Cardiac muscle cell (in vitro differentiated cells and primary cell): ENCODE results near the gene MTFR1L. TPM values are rescaled to one million over a fixed set of nuclear protein-coding genes. Genes with fewer than 3 reads are reported as not detected.

Experiments
- DNase-seq, 2 donors: peaks; one replicate each; pipeline versions ENCODE4 v3.0.0 to v3.0.0-alpha.2; 2010 to 2017; ENCODE audit warnings: low read depth in 1 of 2, low spot score in 1 of 2
- H3K27ac ChIP-seq: fragments of 200-600 bp; sonication (generic); 2 replicates; pipeline ENCODE4 v1.5.1; 2016
- H3K27me3 ChIP-seq: fragments of 200-600 bp; sonication (generic); 2 replicates; pipeline ENCODE4 v1.6.0; 2016; ENCODE audit warnings: control low read depth
- H3K36me3 ChIP-seq: fragments of 200-600 bp; sonication (generic); 2 replicates; pipeline ENCODE4 v1.5.1; 2016; ENCODE audit warnings: control low read depth
- H3K4me1 ChIP-seq: fragments of 200-600 bp; sonication (generic); 2 replicates; pipeline ENCODE4 v1.8.1; 2017; ENCODE audit warnings: low read depth, mild to moderate bottlenecking, mixed run types
- H3K4me3 ChIP-seq: fragments of 200-600 bp; sonication (generic); 2 replicates; pipeline ENCODE4 v1.5.1; 2016; ENCODE audit warnings: mild to moderate bottlenecking
- H3K9me3 ChIP-seq: fragments of 200-600 bp; sonication (generic); 2 replicates; pipeline ENCODE4 v1.5.1; 2017; ENCODE audit warnings: low read depth, mild to moderate bottlenecking, control low read depth
- polyA plus RNA-seq: library from polyadenylated mRNA; unstranded; fragments of >200 nt; fragmentation: Nextera tagmentation; extraction: Ambion mirVana; gene quantifications from 2 replicates; pipeline ENCODE4 v1.2.1, GENCODE V29; 2016
- total RNA-seq: library from RNA; depleted of rRNA; stranded (reverse); fragments of >200 nt; gene quantifications from 2 replicates; pipeline ENCODE4 v1.2.3, GENCODE V29; 2016
- TF ChIP-seq, protein P1 (sequence below): IDR thresholded peaks from 2 replicates; pipeline ENCODE4 v1.5.1; 2012; ENCODE audit warnings: low read depth, mild to moderate bottlenecking, low read length

The MTFR1L gene
- total RNA-seq (158 and 197 TPM in 2 replicates), polyA plus RNA-seq (251 and 266 TPM in 2 replicates)

DNA sequence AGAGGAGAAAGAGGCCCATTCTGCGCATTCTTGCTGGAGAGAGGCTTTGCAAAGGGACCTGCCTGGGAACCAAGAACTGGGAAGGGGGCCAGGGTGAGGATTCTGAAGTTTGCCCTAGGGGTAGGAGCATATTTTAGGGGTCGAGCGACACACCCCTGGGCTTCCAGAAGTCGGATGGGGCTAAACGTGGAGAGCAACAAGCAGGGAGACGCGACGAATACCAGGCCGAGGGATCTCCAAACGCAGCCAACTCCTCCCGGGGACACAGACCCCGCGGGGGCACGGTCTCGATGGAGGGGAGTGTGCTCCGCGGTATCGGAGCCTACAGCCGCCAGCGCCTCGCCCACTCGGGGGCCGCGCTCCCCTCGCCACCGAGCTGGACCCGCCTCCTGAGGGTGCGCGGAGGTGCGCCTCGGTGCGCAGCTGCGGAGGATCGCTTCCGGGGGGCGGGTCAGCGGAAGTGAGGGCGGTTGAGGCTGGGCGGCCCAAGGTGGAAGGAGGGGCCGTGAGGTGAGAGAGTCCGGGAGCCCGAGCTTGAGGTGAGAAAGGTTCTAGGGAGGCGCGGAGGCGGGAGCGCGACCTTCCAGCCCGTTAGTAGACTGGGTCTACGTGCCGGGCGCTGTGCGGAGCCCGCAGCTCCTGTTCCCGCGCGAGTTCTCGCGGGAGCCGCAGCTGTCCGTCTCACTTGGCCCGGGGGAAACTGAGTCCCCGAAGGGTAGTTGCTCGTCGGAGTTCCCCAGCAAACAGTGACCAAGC, at the start of gene MTFR1L:
Gene MTFR1L (plus strand): TSS at position 464 of the 756 bp plus-strand sequence. CDS start 3,151 bp downstream, outside the sequence.
- Histone ChIP-seq H3K4me3 (peak within 1 kb of the TSS; percentile 76), H3K4me1 (peaks cover 37% of the 10 kb centered on the region), H3K27me3 (no peaks in the 10 kb centered on the region), H3K27ac (peak within 1 kb of the TSS; percentile 95), H3K9me3 (no peaks in the 10 kb centered on the region), H3K36me3 (no peaks in the 10 kb centered on the region)
- TF ChIP-seq, protein P1, sequence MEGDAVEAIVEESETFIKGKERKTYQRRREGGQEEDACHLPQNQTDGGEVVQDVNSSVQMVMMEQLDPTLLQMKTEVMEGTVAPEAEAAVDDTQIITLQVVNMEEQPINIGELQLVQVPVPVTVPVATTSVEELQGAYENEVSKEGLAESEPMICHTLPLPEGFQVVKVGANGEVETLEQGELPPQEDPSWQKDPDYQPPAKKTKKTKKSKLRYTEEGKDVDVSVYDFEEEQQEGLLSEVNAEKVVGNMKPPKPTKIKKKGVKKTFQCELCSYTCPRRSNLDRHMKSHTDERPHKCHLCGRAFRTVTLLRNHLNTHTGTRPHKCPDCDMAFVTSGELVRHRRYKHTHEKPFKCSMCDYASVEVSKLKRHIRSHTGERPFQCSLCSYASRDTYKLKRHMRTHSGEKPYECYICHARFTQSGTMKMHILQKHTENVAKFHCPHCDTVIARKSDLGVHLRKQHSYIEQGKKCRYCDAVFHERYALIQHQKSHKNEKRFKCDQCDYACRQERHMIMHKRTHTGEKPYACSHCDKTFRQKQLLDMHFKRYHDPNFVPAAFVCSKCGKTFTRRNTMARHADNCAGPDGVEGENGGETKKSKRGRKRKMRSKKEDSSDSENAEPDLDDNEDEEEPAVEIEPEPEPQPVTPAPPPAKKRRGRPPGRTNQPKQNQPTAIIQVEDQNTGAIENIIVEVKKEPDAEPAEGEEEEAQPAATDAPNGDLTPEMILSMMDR, result no peak
- peak; percentile 79 to 92 for DNase-seq

DNA sequence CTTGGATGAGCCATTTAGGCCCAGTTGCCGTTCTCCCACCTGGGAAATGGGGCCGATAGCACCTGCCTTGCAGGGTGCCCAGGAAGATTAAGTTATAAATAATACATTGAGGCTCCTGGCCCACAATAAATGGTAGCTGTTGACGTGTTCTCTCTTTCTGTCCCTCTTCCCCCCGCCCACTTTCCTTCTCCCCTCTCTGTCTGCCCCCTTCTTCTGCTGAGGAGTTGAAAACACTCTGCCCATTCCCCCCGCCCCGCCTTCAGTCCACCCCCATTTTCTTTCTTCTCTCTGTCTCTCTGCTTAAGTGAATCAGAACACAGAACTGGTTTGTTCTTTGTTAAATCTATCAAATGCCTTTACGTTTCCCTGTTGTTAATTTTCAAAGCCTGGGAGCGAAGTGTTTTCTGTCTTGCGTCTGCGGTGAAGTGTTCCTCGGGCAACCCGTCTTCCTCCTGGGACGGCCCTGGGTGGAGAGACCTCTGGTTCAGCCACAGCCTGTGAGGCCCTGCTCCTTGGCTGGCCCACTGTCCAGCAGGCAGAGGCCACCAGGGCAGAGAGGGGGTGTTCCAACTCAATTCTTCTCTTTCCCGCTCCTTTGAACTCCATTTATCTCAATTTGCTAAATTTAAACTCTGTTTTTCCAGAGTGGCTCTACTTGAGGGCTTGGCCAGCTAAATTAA, 49.1 kb upstream of the MTFR1L start:
- Histone ChIP-seq H3K4me1 (peaks cover 60% of the 10 kb centered on the region), H3K27me3 (no peaks in the 10 kb centered on the region)
- DNase-seq, result peak in 1 of 2 donors; percentile 54

GRCh38 chr1:25771221-25772114, 48.3 kb upstream of the MTFR1L start:
- no peak overlapping the region for H3K4me3 ChIP-seq
- peaks cover 60% of the 10 kb centered on the region for H3K4me1 ChIP-seq
- H3K27me3 ChIP-seq, result no peaks in the 10 kb centered on the region
- H3K9me3 ChIP-seq, result no peaks in the 10 kb centered on the region
- peak in 1 of 2 donors; percentile 41 for DNase-seq
- H3K27ac ChIP-seq, result peak overlapping the region; percentile 92
- H3K36me3 ChIP-seq, result peaks cover 5% of the 10 kb centered on the region
- TF ChIP-seq, protein P1, result no peak

More for the DNA sequence above, 49.1 kb upstream of the MTFR1L start:
- Histone ChIP-seq H3K27ac (peak overlapping the region; percentile 92), H3K9me3 (no peaks in the 10 kb centered on the region), H3K4me3 (no peak overlapping the region), H3K36me3 (peaks cover 5% of the 10 kb centered on the region)
- TF ChIP-seq, protein P1, result no peak

DNA sequence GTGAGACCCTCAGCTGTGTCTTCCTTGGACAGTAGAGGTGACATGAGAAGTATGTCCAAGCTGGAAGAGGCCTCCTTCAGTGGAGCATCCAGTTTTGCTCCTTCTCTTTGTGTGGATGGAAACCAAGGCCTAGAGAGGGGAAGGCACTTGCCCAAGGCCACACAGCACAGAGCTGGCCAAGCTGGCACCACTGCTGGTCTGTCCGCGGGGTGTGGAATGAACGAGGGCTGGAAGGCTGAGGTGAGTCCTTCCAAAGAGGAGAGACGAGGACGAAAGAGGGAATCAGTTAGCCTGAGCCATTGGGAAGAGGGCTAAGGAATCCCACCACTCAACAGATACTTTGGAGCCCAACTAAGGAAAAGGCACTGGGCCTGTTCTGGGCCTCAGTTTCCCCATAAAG, 47.6 kb upstream of the MTFR1L start:
- peaks cover 5% of the 10 kb centered on the region for H3K36me3 ChIP-seq
- no peak overlapping the region for H3K4me3 ChIP-seq
- H3K27me3 ChIP-seq, result no peaks in the 10 kb centered on the region
- peak overlapping the region; percentile 92 for H3K27ac ChIP-seq
- no peak for DNase-seq
- peaks cover 60% of the 10 kb centered on the region for H3K4me1 ChIP-seq
- no peaks in the 10 kb centered on the region for H3K9me3 ChIP-seq
- TF ChIP-seq, protein P1, result no peak

GRCh38 chr1:25772692-25773245, 47.0 kb upstream of the MTFR1L start:
- H3K36me3 ChIP-seq, result peaks cover 5% of the 10 kb centered on the region
- TF ChIP-seq, protein P1, result no peak
- DNase-seq, result no peak

More at GRCh38 chr1:25772692-25773245, 47.0 kb upstream of the MTFR1L start:
- Histone ChIP-seq H3K27me3 (no peaks in the 10 kb centered on the region), H3K4me1 (peaks cover 60% of the 10 kb centered on the region), H3K27ac (no peak overlapping the region), H3K9me3 (no peaks in the 10 kb centered on the region), H3K4me3 (no peak overlapping the region)
